HG03196 (cell line): ENCODE results near the gene EML3.
A peak's percentile ranks its signal among the peaks of the same experiment; 100 is the strongest.
"Not testable (repeated sequence)": the region's sequence is repeated elsewhere in the genome, so short reads cannot be mapped to it uniquely, and the experiment has no call there.

ENCODE experiments used
- ATAC-seq: cut with Tn5 transposase; IDR thresholded peaks from one replicate; pipeline ENCODE4 v1.9.1; 2021; ENCODE audit not compliant: unreplicated experiment

EML3 gene

GRCh38 chr11:62573592-62574362, 38.8 kb downstream of the EML3 start, which contains the start of gene EEF1G:
TSS of gene EEF1G (minus strand) at chr11:62573891. CDS start at chr11:62573842, 49 bp downstream.
- peak; percentile 75 for ATAC-seq

GRCh38 chr11:62573006-62573591, 39.5 kb downstream of the EML3 start:
- ATAC-seq = no peak

- ATAC-seq = no peak
These were observed 40.1 kb downstream of the EML3 start for GRCh38 chr11:62572431-62572830.

GRCh38 chr11:62571493-62571892, 41.1 kb downstream of the EML3 start:
- ATAC-seq = not testable (repeated sequence)

GRCh38 chr11:62570903-62571302, 41.7 kb downstream of the EML3 start:
- not testable (repeated sequence) for ATAC-seq

GRCh38 chr11:62569611-62570010, 43.0 kb downstream of the EML3 start:
- no peak for ATAC-seq

- ATAC-seq = no peak
These were observed 45.4 kb downstream of the EML3 start for GRCh38 chr11:62567018-62567633.

GRCh38 chr11:62566247-62566646, 46.3 kb downstream of the EML3 start:
- ATAC-seq = no peak

GRCh38 chr11:62565100-62565802, 47.3 kb downstream of the EML3 start:
- no peak for ATAC-seq

GRCh38 chr11:62561677-62562230, 50.8 kb downstream of the EML3 start:
- not testable (repeated sequence) for ATAC-seq

- no peak for ATAC-seq
These were observed 51.9 kb downstream of the EML3 start for GRCh38 chr11:62560566-62561103.

GRCh38 chr11:62559626-62560025, 52.9 kb downstream of the EML3 start:
- not testable (repeated sequence) for ATAC-seq

- ATAC-seq = no peak
These were observed 53.4 kb downstream of the EML3 start for GRCh38 chr11:62559204-62559603.

- ATAC-seq = no peak
These were observed 53.9 kb downstream of the EML3 start for GRCh38 chr11:62558669-62559068.

- peak; percentile 19 for ATAC-seq
These were observed 55.5 kb downstream of the EML3 start for GRCh38 chr11:62556875-62557631.

GRCh38 chr11:62556108-62556874, 56.3 kb downstream of the EML3 start:
- ATAC-seq = peak; percentile 41

GRCh38 chr11:62555464-62556107, 57.0 kb downstream of the EML3 start:
- peak; percentile 32 for ATAC-seq

- no peak for ATAC-seq
These were observed 58.0 kb downstream of the EML3 start for GRCh38 chr11:62554387-62555167.
